ENCODE results near the gene HDAC9.

DNA sequence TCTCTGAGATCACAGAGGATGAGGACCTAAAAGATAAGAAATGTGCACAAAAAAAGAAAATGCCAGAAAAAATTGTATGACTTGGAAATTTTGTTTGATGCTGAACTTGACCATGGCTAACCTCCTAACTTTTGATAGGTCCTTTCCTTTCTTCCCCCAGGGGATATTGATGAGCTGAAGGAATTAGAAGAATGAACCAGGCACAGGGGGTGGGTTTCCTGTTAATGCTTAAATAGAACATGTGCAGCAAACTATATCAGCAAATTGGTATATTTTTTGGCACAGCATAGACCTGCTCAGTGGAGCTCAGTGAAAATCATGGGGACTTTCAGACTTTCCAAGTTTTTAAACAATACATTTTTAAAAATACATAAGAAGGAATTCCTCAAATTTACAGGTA, 300.7 kb downstream of the HDAC9 start:
- TF ChIP-seq JUN (IDR thresholded peaks at IDR 0.05) (no peak), JUNB (IDR thresholded peaks at IDR 0.05) (no peak), HOXA7 (CRISPR knock-in tag; IDR thresholded peaks at IDR 0.05) (no peak), RCOR1 (IDR thresholded peaks at IDR 0.05; ENCODE audit: low read depth, low read length) (no peak), RNF2 (IDR thresholded peaks at IDR 0.05; ENCODE audit: borderline replicate concordance, low read depth) (no peak), CHD2 (IDR thresholded peaks at IDR 0.05; ENCODE audit: low read length, partially characterized antibody) (no peak), RFX5 (IDR thresholded peaks at IDR 0.05) (no peak)
- TF ChIP-seq, protein P1, sequence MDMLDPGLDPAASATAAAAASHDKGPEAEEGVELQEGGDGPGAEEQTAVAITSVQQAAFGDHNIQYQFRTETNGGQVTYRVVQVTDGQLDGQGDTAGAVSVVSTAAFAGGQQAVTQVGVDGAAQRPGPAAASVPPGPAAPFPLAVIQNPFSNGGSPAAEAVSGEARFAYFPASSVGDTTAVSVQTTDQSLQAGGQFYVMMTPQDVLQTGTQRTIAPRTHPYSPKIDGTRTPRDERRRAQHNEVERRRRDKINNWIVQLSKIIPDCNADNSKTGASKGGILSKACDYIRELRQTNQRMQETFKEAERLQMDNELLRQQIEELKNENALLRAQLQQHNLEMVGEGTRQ (IDR thresholded peaks at IDR 0.05) = no peak
- TF ChIP-seq, protein P2, sequence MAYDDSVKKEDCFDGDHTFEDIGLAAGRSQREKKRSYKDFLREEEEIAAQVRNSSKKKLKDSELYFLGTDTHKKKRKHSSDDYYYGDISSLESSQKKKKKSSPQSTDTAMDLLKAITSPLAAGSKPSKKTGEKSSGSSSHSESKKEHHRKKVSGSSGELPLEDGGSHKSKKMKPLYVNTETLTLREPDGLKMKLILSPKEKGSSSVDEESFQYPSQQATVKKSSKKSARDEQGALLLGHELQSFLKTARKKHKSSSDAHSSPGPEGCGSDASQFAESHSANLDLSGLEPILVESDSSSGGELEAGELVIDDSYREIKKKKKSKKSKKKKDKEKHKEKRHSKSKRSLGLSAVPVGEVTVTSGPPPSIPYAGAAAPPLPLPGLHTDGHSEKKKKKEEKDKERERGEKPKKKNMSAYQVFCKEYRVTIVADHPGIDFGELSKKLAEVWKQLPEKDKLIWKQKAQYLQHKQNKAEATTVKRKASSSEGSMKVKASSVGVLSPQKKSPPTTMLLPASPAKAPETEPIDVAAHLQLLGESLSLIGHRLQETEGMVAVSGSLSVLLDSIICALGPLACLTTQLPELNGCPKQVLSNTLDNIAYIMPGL (CRISPR knock-in tag; IDR thresholded peaks at IDR 0.05; ENCODE audit: borderline replicate concordance) = no peak
- TF ChIP-seq, protein P3, sequence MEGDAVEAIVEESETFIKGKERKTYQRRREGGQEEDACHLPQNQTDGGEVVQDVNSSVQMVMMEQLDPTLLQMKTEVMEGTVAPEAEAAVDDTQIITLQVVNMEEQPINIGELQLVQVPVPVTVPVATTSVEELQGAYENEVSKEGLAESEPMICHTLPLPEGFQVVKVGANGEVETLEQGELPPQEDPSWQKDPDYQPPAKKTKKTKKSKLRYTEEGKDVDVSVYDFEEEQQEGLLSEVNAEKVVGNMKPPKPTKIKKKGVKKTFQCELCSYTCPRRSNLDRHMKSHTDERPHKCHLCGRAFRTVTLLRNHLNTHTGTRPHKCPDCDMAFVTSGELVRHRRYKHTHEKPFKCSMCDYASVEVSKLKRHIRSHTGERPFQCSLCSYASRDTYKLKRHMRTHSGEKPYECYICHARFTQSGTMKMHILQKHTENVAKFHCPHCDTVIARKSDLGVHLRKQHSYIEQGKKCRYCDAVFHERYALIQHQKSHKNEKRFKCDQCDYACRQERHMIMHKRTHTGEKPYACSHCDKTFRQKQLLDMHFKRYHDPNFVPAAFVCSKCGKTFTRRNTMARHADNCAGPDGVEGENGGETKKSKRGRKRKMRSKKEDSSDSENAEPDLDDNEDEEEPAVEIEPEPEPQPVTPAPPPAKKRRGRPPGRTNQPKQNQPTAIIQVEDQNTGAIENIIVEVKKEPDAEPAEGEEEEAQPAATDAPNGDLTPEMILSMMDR (IDR thresholded peaks at IDR 0.05) = no peak
- TF ChIP-seq, protein P4, sequence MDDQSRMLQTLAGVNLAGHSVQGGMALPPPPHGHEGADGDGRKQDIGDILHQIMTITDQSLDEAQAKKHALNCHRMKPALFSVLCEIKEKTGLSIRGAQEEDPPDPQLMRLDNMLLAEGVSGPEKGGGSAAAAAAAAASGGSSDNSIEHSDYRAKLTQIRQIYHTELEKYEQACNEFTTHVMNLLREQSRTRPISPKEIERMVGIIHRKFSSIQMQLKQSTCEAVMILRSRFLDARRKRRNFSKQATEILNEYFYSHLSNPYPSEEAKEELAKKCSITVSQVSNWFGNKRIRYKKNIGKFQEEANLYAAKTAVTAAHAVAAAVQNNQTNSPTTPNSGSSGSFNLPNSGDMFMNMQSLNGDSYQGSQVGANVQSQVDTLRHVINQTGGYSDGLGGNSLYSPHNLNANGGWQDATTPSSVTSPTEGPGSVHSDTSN (IDR thresholded peaks at IDR 0.05) = no peak
